ENCODE data around the gene DTL. TPM values are rescaled to one million over a fixed set of nuclear protein-coding genes. Genes with fewer than 3 reads are reported as not detected.

DTL gene
- polyA plus RNA-seq, 4 donors: 18.5 to 25.1 (median 19.2) TPM

DNA sequence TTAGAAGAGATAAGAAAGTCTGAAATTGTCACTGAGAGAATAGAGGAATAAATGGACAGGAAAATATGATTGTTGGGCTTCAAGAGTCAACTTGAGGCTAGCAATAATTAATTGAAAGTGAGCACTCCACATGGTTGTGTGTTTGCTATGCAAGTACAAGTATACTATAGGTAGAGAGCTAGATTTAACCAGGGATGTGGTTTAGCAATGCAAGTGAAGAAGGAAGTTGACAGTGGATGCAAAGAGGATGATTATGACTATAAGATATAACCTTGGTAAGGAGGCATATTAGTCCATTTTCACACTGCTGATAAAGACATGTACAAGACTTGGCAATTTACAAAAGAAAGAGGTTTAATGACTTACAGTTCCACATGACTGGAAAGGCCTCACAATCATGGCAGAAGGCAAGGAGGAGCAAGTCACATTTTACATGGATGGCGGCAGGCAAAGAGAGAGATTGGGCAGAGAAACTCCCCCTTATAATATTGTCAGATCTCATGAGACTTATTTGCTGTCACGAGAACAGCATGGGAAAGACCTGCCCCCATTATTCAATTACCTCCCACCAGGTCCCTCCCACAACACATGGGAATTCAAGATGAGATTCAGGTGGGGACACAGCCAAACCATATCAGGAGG is 47.3 kb downstream of the DTL start:
- DNase-seq (ENCODE audit: low read depth in 4 of 4, low spot score in 2 of 4): no peak

- DNase-seq (ENCODE audit: low read depth in 4 of 4, low spot score in 2 of 4): no peak
These were observed 54.1 kb downstream of the DTL start for GRCh38 chr1:212089560-212090163.

GRCh38 chr1:212091438-212092121 is 56.0 kb downstream of the DTL start:
- no peak for DNase-seq (ENCODE audit: low read depth in 4 of 4, low spot score in 2 of 4)

DNA sequence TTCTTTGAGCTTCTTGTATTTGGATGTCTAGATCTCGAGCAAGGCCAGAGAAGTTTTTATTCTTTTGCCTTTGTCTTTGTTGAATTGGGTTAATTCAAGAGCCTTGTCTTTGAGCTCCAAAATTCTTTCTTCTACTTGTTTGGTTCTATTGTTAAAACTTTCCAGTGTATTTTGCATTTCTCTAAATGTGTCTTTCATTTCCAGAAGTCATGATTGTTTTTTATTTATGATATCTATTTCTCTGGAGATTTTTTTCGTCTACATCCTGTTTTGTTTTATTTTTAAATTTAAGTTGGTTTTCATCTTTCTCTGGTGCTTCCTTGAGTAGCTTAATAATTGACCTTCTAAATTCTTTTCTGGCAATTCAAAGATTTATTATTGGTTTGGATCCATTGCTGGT is 61.8 kb downstream of the DTL start:
- no peak for DNase-seq (ENCODE audit: low read depth in 4 of 4, low spot score in 2 of 4)

GRCh38 chr1:212098310-212098709 is 62.8 kb downstream of the DTL start:
- DNase-seq (ENCODE audit: low read depth in 4 of 4, low spot score in 2 of 4): no peak

- no peak for DNase-seq (ENCODE audit: low read depth in 4 of 4, low spot score in 2 of 4)
These were observed 63.2 kb downstream of the DTL start for GRCh38 chr1:212098771-212099170.

DNA sequence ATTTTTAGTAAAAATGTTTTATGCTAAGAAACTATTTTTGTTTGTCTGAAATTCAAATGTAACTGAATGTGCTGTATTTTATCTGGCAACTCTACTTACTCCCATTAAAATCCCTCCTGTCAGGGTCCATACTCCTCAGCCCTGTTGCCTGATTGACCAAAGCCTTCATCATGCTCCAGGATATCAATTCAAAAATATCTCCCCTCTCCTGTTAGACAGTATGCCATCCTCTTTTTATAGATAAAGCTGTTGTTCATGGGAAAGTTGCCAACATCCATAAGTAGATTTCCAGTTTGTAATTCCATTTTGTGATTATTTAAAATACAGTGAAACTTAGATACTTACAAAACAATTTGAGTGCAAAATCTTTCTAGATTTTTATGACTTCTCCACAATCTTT is 65.7 kb downstream of the DTL start:
- DNase-seq (ENCODE audit: low read depth in 4 of 4, low spot score in 2 of 4): no peak

DNA sequence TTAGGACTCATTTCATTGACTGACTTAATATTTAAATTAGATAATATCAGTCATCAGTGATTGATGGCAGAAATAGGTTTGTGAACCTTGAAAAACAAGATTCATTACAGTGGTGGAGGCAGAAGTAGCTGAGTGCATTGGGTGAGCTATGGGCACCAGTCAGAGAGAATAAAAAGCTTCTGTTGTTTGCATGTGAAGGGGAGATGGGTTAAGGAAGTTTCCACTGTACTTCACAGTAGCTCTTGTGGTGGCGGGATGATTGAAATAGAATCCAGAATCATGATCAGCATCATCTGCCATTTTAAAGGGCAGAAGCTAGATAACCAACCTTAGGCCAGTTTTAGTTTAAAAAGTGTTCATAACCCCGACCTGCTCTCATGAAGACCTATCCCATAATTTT is 66.2 kb downstream of the DTL start:
- no peak for DNase-seq (ENCODE audit: low read depth in 4 of 4, low spot score in 2 of 4)

GRCh38 chr1:212104586-212105325 is 69.2 kb downstream of the DTL start:
- no peak for DNase-seq (ENCODE audit: low read depth in 4 of 4, low spot score in 2 of 4)

DNA sequence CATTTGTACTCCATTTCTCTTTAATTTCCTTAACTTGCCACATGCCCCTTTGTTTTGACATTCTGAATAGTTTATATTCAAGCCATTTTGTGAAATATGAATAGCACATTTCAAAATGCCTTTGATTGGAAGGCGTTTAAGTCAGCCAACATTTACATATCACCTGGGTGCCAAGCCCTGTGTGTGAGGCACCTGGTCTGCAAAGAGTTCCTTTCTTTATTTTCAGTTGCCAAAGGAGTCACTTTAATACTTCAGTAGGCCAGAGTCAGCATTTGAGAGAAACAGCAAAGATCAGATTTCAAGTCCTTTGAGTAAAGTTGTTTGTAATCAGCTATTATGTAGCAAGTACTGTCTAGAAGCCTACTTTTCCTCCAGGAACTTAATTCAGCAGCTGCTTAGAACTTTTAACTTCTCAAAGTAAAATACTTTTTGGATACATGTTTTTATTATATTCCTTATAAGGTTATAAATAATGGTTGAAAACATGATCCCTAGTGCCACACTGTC is 70.8 kb downstream of the DTL start:
- no peak for DNase-seq (ENCODE audit: low read depth in 4 of 4, low spot score in 2 of 4)

GRCh38 chr1:212107481-212107880 is 71.9 kb downstream of the DTL start:
- DNase-seq (ENCODE audit: low read depth in 4 of 4, low spot score in 2 of 4): no peak

DNA sequence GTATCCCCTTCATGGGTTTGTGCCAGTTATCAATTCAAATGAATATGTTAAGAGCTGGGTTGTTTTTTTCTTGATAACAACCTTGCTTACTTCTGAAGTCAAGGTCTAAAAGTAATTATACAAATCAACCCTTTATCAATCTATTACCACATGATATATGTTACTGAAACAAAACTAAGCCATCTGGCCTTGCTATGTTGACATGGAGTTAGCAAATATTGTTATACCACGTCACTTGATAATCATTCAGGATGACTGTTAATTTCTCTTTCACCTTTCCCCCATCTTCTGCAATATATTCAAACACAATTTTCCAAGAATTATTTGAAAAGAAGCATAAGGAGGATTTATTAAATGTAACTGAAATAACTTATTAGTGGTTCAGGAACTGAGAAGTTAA is 72.6 kb downstream of the DTL start:
- DNase-seq (ENCODE audit: low read depth in 4 of 4, low spot score in 2 of 4): no peak

DNA sequence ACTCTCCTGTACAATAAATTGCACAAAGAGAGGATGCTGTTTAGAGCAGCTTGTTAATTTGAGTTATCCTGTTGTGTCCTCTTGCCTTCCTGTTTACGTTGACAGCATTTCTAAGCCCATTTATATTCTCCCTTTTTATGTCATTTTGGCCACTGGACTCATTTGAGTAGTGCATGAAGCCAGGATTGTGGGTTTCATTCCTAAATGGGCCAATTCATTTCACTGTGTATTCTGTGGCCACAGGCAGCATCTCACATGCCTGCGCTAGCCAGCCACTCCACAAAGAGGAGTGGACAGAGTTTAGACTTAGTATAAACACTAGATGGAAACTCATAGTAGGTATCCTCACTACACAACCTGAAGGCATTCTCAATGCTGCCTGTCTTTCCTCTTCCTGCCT is 73.4 kb downstream of the DTL start:
- no peak for DNase-seq (ENCODE audit: low read depth in 4 of 4, low spot score in 2 of 4)

- no peak for DNase-seq (ENCODE audit: low read depth in 4 of 4, low spot score in 2 of 4)
These were observed 74.2 kb downstream of the DTL start for GRCh38 chr1:212109728-212110127.

DNA sequence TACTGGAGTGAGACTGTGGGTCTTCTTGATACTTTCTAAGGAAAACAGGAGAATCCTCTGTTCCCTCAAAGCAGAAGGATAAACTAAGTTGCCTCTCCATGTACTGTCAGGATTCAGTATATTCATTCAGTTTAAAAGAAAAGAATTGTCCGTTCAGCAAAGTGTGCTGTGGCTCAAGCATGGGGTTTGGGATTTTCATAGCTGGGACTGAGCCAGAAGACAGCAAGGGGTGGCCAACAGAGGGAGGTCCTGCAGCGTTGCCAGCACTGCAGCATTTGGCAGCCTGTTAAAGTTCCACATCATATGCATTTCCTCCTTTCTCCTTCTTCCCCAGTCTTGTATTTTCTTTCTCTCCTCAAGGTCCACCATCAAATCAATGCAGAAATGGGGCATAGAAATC is 75.1 kb downstream of the DTL start:
- no peak for DNase-seq (ENCODE audit: low read depth in 4 of 4, low spot score in 2 of 4)

DNA sequence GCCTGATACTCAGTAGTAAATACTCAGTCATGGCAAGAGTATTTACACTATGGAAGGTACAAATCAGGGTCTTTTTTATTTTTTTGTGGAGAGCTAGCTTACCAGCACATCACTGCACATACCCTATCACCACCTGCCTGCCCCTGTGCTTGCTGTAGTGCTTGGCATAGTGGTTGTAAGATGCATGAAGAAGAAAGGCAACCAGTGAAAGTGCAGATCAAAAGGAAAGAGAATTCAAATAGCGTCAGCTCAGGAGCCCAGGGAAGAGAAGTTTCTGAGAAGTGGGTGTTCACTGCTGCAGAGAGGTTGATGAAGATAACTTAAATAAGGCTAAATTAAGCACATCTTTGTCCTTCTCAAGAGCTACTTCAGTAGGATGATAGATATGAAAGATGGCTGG is 76.0 kb downstream of the DTL start:
- no peak for DNase-seq (ENCODE audit: low read depth in 4 of 4, low spot score in 2 of 4)

- DNase-seq (ENCODE audit: low read depth in 4 of 4, low spot score in 2 of 4): no peak
These were observed 78.2 kb downstream of the DTL start for GRCh38 chr1:212113706-212114105.

GRCh38 chr1:212118167-212118871 is 82.8 kb downstream of the DTL start:
- DNase-seq (ENCODE audit: low read depth in 4 of 4, low spot score in 2 of 4): no peak

GRCh38 chr1:212118872-212119260 is 83.3 kb downstream of the DTL start:
- no peak for DNase-seq (ENCODE audit: low read depth in 4 of 4, low spot score in 2 of 4)

DNA sequence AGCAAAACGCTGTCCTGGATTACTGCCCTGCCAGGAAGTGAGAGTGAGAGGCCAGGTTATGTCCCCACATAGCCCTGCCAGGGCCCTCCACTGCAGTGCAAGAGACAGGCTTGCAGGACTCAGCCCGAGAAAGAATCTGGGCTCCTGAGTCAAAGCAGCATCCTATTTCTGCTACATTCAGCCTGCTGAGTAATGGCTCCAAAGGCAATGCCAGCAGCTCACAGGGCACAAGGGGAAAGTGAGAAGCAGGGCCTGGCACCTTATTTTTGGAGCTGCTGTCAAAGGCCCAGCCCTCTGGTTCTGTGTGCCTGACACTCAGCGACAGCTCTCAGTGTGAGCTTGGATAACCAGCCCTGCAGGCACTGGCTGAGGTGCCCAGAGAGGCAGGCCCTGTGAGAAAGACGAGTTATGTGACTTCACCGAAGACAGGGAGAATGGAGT is 83.9 kb downstream of the DTL start:
- no peak for DNase-seq (ENCODE audit: low read depth in 4 of 4, low spot score in 2 of 4)

- no peak for DNase-seq (ENCODE audit: low read depth in 4 of 4, low spot score in 2 of 4)
These were observed 84.3 kb downstream of the DTL start for GRCh38 chr1:212119863-212120262.

All from left renal cortex interstitium (tissue), 4 donors.